DMS 273 (cell line): Measurements from ENCODE around the gene MNT.

ENCODE experiments used
- DNase-seq: peaks from one replicate; lab custom pipeline; 2025; ENCODE audit not compliant: unreplicated experiment; lab: John Stamatoyannopoulos, UW

Gene MNT

DNA sequence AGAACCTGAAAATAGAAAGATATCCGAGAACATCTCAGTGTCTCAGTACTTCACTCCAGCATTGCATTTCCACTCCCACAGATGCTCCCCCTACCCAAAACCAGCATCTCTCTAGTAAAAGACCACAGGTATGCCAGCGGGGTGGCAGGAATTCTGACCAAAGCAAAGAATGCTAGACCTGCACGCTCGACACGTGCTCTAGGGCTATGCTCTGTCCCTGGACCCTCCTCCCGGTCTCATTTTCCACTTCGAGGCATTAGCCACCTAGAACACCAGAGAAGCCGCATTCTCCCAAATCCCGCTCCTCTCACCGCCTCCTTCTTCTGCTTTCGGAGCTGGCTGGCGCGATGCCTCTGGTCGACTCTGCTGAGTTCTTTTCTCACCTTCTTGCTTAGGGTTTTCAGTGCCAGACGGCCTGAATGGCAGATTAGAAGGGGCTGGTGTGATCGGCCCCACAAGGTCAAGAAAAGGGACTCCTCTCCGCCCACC is 65.1 kb downstream of the MNT start:
- peak; percentile 28 for DNase-seq
